Thyroid gland (tissue), 4 donors: ENCODE measurements around the gene TICRR.

Experiments
- CTCF ChIP-seq, 6 experiments: fragments of 200-600 bp in 3 of 6; fragments of 450-650 bp in 3 of 6; sonication (generic) in 3 of 6; IDR thresholded peaks; one replicate each; pipeline ENCODE4 v1.5.1; 2016 to 2019; ENCODE audit warnings: antibody characterized with exemption in 6 of 6, mild to moderate bottlenecking in 2 of 6, inconsistent platforms in 1 of 6, moderate library complexity in 1 of 6
- POLR2A ChIP-seq, 2 donors: fragments of 450-650 bp; IDR thresholded peaks; one replicate each; pipeline ENCODE4 v1.6.1; 2017; ENCODE audit warnings: antibody characterized with exemption in 2 of 2, mild to moderate bottlenecking in 2 of 2, moderate library complexity in 1 of 2

- no peak for TF ChIP-seq CTCF (IDR thresholded peaks at IDR 0.05)
- TF ChIP-seq POLR2A (IDR thresholded peaks at IDR 0.05), result no peak
Observed at GRCh38 chr15:89648106-89649012, 73.1 kb downstream of the TICRR start.
